Tibial nerve (tissue), 4 donors: ENCODE measurements around the gene MAP3K7CL.

Source experiments
- EP300 ChIP-seq, 2 donors: sonication (generic); formaldehyde crosslinking; IDR thresholded peaks; one replicate each; pipeline ENCODE4 v1.6.1; 2017; ENCODE audit warnings: antibody characterized with exemption in 2 of 2, mild to moderate bottlenecking in 1 of 2
- POLR2A ChIP-seq, 2 donors: fragments of 450-650 bp; IDR thresholded peaks; one replicate each; pipeline ENCODE4 v1.6.1; 2017; ENCODE audit warnings: antibody characterized with exemption in 2 of 2, mild to moderate bottlenecking in 2 of 2, moderate library complexity in 2 of 2
- TF ChIP-seq, protein P1 (sequence below), 5 experiments: fragments of 200-600 bp in 3 of 5; fragments of 450-650 bp in 2 of 5; sonication (generic) in 3 of 5; IDR thresholded peaks; one replicate each; pipeline ENCODE4 v1.5.1; 2016 to 2019; ENCODE audit warnings: antibody characterized with exemption in 5 of 5, mild to moderate bottlenecking in 3 of 5, moderate library complexity in 2 of 5

DNA sequence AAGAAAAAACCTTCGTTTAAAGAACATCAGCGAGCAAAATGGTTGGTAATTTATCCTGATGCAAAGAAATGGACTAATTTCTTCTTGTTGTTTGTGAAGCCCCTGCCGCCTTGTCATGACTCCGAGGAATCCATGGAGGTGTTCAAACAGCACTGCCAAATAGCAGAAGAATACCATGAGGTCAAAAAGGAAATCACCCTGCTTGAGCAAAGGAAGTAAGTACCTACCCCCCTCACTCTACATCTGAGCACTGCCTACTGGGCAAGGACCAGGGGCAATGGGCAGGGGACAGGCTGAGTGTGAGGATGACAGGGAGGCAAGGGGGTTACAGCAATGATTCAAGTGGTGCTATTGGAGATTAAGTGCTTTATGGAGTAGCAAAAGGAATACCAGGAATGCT lies 29.4 kb downstream of the MAP3K7CL start:
- TF ChIP-seq, protein P1, sequence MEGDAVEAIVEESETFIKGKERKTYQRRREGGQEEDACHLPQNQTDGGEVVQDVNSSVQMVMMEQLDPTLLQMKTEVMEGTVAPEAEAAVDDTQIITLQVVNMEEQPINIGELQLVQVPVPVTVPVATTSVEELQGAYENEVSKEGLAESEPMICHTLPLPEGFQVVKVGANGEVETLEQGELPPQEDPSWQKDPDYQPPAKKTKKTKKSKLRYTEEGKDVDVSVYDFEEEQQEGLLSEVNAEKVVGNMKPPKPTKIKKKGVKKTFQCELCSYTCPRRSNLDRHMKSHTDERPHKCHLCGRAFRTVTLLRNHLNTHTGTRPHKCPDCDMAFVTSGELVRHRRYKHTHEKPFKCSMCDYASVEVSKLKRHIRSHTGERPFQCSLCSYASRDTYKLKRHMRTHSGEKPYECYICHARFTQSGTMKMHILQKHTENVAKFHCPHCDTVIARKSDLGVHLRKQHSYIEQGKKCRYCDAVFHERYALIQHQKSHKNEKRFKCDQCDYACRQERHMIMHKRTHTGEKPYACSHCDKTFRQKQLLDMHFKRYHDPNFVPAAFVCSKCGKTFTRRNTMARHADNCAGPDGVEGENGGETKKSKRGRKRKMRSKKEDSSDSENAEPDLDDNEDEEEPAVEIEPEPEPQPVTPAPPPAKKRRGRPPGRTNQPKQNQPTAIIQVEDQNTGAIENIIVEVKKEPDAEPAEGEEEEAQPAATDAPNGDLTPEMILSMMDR (IDR thresholded peaks at IDR 0.05): no peak
- TF ChIP-seq POLR2A (IDR thresholded peaks at IDR 0.05) (no peak), EP300 (IDR thresholded peaks at IDR 0.05) (no peak)
